H1 (cell line): ENCODE results near the gene OR6C65. TPM values are rescaled to one million over a fixed set of nuclear protein-coding genes. Genes with fewer than 3 reads are reported as not detected.
A peak's percentile ranks its signal among the peaks of the same experiment; 100 is the strongest.

Experiments used
- CTCF ChIA-PET: fragments of 300-600 bp; sonication (Branson Sonifier 250); formaldehyde crosslinking; loops from one replicate; lab custom pipeline; 2021; ENCODE audit not compliant: partially characterized antibody; lab: Charles Lee
- POLR2A ChIA-PET: fragments of 300-600 bp; sonication (Branson Sonifier 250); formaldehyde crosslinking; loops from one replicate; lab custom pipeline; 2021; ENCODE audit warnings: inconsistent platforms; ENCODE audit not compliant: partially characterized antibody; lab: Charles Lee
- DNase-seq, 2 experiments: peaks; one replicate each; pipeline versions ENCODE4 v3.0.0 to v3.0.0-alpha.2; 2010 to 2022; ENCODE audit warnings: low spot score in 2 of 2, low read depth in 1 of 2, mixed read lengths in 1 of 2
- FAIRE-seq: peaks from 2 replicates; lab custom pipeline; 2011; peaks lifted over from hg19 to GRCh38; lab: Jason Lieb, UNC
- H2AFZ ChIP-seq: 2 replicates; pipeline ENCODE4 v1.8.1; 2012; ENCODE audit warnings: low read length, inconsistent platforms
- H2AK5ac ChIP-seq: 2 replicates; pipeline ENCODE4 v1.6.1; 2013; ENCODE audit warnings: low read depth, low read length
- H2BK120ac ChIP-seq: replicated peaks from 2 replicates; pipeline ENCODE3; 2013; ENCODE audit warnings: low read depth, low read length, inconsistent platforms
- H2BK12ac ChIP-seq: 2 replicates; pipeline ENCODE4 v1.6.1; 2013; ENCODE audit warnings: low read depth, low read length
- H2BK15ac ChIP-seq: 2 replicates; pipeline ENCODE4 v1.6.1; 2013; ENCODE audit warnings: low read length
- H2BK20ac ChIP-seq: 2 replicates; pipeline ENCODE4 v1.6.1; 2013; ENCODE audit warnings: low read length
- H2BK5ac ChIP-seq: 2 replicates; pipeline ENCODE4 v1.6.1; 2013; ENCODE audit warnings: low read depth, low read length
- H3K14ac ChIP-seq: 2 replicates; pipeline ENCODE4 v1.6.1; 2013; ENCODE audit warnings: inconsistent platforms; ENCODE audit not compliant: insufficient read length
- H3K18ac ChIP-seq: 2 replicates; pipeline ENCODE4 v1.6.1; 2013; ENCODE audit warnings: low read length; ENCODE audit errors: extremely low read depth
- H3K23ac ChIP-seq: 2 replicates; pipeline ENCODE4 v1.6.1; 2013; ENCODE audit warnings: inconsistent platforms; ENCODE audit not compliant: insufficient read length
- H3K23me2 ChIP-seq: 2 replicates; pipeline ENCODE4 v1.6.1; 2013; ENCODE audit warnings: low read depth, low read length
- H3K27ac ChIP-seq: 2 replicates; pipeline ENCODE4 v1.6.1; 2011; ENCODE audit warnings: low read depth, low read length, inconsistent platforms
- H3K27me3 ChIP-seq, 4 experiments: replicated peaks in 1 of 4; 1 replicate in 1 of 4; 2 replicates in 3 of 4; pipeline versions ENCODE4 v1.6.1 to v1.8.1; 2011 to 2013; ENCODE audit warnings: low read length in 3 of 4, mild to moderate bottlenecking in 3 of 4, inconsistent platforms in 2 of 4, mixed read lengths in 2 of 4, moderate library complexity in 1 of 4; ENCODE audit not compliant: control insufficient read depth in 3 of 4, insufficient read depth in 3 of 4; ENCODE audit errors: extremely low read depth in 1 of 4
- H3K36me3 ChIP-seq, 4 experiments: 2 replicates each; pipeline versions ENCODE4 v1.6.1 to v1.8.1; 2011 to 2013; ENCODE audit warnings: mild to moderate bottlenecking in 4 of 4, low read length in 3 of 4, moderate library complexity in 2 of 4, control low read depth in 1 of 4, inconsistent platforms in 1 of 4; ENCODE audit not compliant: insufficient read depth in 4 of 4, control insufficient read depth in 2 of 4
- H3K4ac ChIP-seq: replicated peaks from 2 replicates; pipeline ENCODE3; 2013; ENCODE audit warnings: low read length, low read depth, mixed read lengths, inconsistent platforms; ENCODE audit not compliant: insufficient read length
- H3K4me1 ChIP-seq, 4 experiments: replicated peaks in 1 of 4; 1 replicate in 1 of 4; 2 replicates in 3 of 4; pipeline versions ENCODE4 v1.6.1 to v1.8.1; 2011 to 2013; ENCODE audit warnings: low read length in 3 of 4, inconsistent platforms in 2 of 4, mixed read lengths in 1 of 4; ENCODE audit not compliant: insufficient read depth in 4 of 4, control insufficient read depth in 3 of 4
- H3K4me2 ChIP-seq, 2 experiments: 2 replicates each; pipeline versions ENCODE4 v1.6.1 to v1.8.1; 2011 to 2013; ENCODE audit warnings: low read depth in 2 of 2, low read length in 2 of 2, control low read depth in 1 of 2, inconsistent platforms in 1 of 2, mild to moderate bottlenecking in 1 of 2; ENCODE audit not compliant: insufficient read depth in 1 of 2
- H3K4me3 ChIP-seq, 4 experiments: fragments of 200-600, 300-600 bp in 1 of 4; sonication (generic), shearing (Covaris generic), sonication (Bioruptor Twin) in 1 of 4; 2 replicates each; pipeline versions ENCODE4 v1.5.1 to v1.8.1; 2011 to 2016; ENCODE audit warnings: low read length in 4 of 4, low read depth in 3 of 4, control low read depth in 2 of 4, inconsistent platforms in 2 of 4, mild to moderate bottlenecking in 2 of 4, mixed read lengths in 1 of 4, moderate library complexity in 1 of 4; ENCODE audit not compliant: insufficient read depth in 2 of 4; ENCODE audit errors: extremely low read depth in 1 of 4
- H3K56ac ChIP-seq: replicated peaks from 2 replicates; pipeline ENCODE3; 2013; ENCODE audit warnings: low read depth, mild to moderate bottlenecking, mixed read lengths, low read length, inconsistent platforms; ENCODE audit not compliant: insufficient read length
- H3K79me1 ChIP-seq: 2 replicates; pipeline ENCODE4 v1.6.1; 2013; ENCODE audit warnings: low read depth, low read length, control low read depth
- H3K79me2 ChIP-seq, 2 experiments: 2 replicates each; pipeline versions ENCODE4 v1.6.1 to v1.8.1; 2012 to 2013; ENCODE audit warnings: low read length in 2 of 2, mild to moderate bottlenecking in 2 of 2, inconsistent platforms in 1 of 2; ENCODE audit not compliant: insufficient read depth in 2 of 2, control insufficient read depth in 1 of 2
- H3K9ac ChIP-seq, 4 experiments: replicated peaks in 1 of 4; 1 replicate in 1 of 4; 2 replicates in 3 of 4; pipeline versions ENCODE4 v1.6.1 to v1.8.1; 2011 to 2013; ENCODE audit warnings: low read depth in 3 of 4, low read length in 3 of 4, control low read depth in 2 of 4, mild to moderate bottlenecking in 2 of 4, moderate library complexity in 2 of 4, inconsistent platforms in 1 of 4; ENCODE audit errors: extremely low read depth in 1 of 4
- H3K9me3 ChIP-seq, 2 experiments: 2 replicates each; pipeline versions ENCODE4 v1.6.1 to v1.8.1; 2012 to 2013; ENCODE audit warnings: mild to moderate bottlenecking in 2 of 2, moderate library complexity in 2 of 2, control low read depth in 1 of 2, inconsistent platforms in 1 of 2, low read depth in 1 of 2, low read length in 1 of 2, mixed read lengths in 1 of 2; ENCODE audit not compliant: insufficient read depth in 2 of 2
- H4K20me1 ChIP-seq, 2 experiments: replicated peaks in 1 of 2; 2 replicates each; pipeline versions ENCODE3 to v1.8.1; 2011 to 2013; ENCODE audit warnings: inconsistent platforms in 2 of 2, low read length in 2 of 2, mild to moderate bottlenecking in 1 of 2; ENCODE audit not compliant: insufficient read depth in 2 of 2, control insufficient read depth in 1 of 2
- H4K5ac ChIP-seq: 2 replicates; pipeline ENCODE4 v1.6.1; 2013; ENCODE audit warnings: low read length, low read depth, mixed read lengths, inconsistent platforms; ENCODE audit not compliant: insufficient read length
- H4K8ac ChIP-seq: 2 replicates; pipeline ENCODE4 v1.8.0; 2013; ENCODE audit warnings: mild to moderate bottlenecking, moderate library complexity, low read length, inconsistent platforms; ENCODE audit not compliant: insufficient read depth; ENCODE audit errors: extremely low read depth
- H4K91ac ChIP-seq: replicated peaks from 2 replicates; pipeline ENCODE3; 2013; ENCODE audit warnings: low read length, mixed read lengths, inconsistent platforms; ENCODE audit not compliant: insufficient read length
- CEBPB ChIP-seq: IDR thresholded peaks from 2 replicates; pipeline ENCODE4 v1.6.1; 2012; ENCODE audit warnings: low read depth, low read length
- POLR2A ChIP-seq, 2 experiments: IDR thresholded peaks; 1 replicate in 1 of 2; 2 replicates in 1 of 2; pipeline ENCODE4 v1.6.1; 2011; ENCODE audit warnings: low read depth in 2 of 2, low read length in 2 of 2, mild to moderate bottlenecking in 2 of 2; ENCODE audit errors: control extremely low read depth in 1 of 2
- RBBP5 ChIP-seq: IDR thresholded peaks from 2 replicates; pipeline ENCODE4 v1.7.1; 2012; ENCODE audit warnings: low read depth, mild to moderate bottlenecking, inconsistent platforms, low read length, moderate library complexity, borderline replicate concordance
- RNF2 ChIP-seq: fragments of 200-900, 300-1000 bp; sonication (generic); IDR thresholded peaks from 2 replicates; pipeline ENCODE4 v1.7.1; 2016; ENCODE audit warnings: borderline replicate concordance, low read depth, mild to moderate bottlenecking, antibody characterized with exemption, low read length; ENCODE audit not compliant: poor library complexity, severe bottlenecking; ENCODE audit errors: missing control alignments
- polyA plus RNA-seq, 7 experiments: library from polyadenylated mRNA; depleted of rRNA in 3 of 7; stranded (reverse) in 5 of 7; unstranded in 2 of 7; fragments of >200 nt in 5 of 7; fragments of 200-250 nt in 2 of 7; gene quantifications; 1 replicate in 5 of 7; 2 replicates in 1 of 7; 4 replicates in 1 of 7; pipeline versions ENCODE4 v1.2.1 to v1.2.3, GENCODE V29; 2011 to 2013; ENCODE audit warnings: missing spikeins in 2 of 7, mixed read lengths in 2 of 7
- total RNA-seq: library from RNA; stranded (reverse); fragmentation: NEBNext Ultra II Directional; extraction: Animal tissue kit (Norgen Biotek cat#: 25700); gene quantifications from 2 replicates; pipeline ENCODE4 v1.2.1, GENCODE V29; 2021

OR6C65 gene
- total and polyA plus RNA-seq, 2 of the 8 experiments (the other 6 are each of a cell fraction or from before 2014, with no cell fraction given), result not detected

DNA sequence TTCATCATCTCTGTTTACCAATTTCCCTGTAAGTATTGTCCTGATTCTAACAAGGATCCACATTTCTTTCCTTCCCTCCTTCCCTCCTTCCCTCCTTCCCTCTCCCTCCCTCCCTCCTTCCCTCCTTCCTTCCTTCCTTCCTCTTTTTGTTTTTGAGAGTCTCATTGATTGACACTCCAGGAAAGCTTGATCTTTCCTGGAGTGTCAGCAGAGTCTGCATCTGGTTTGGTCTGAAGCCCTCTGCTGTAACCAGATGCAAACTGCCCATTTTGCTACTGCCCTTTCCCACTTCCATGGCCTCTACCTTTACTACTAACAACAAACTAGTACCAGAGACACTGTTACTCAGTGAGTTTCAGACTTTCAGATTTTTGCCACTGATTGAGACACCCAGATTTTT, 14.4 kb upstream of the OR6C65 start:
- Histone ChIP-seq H3K9ac (no peak overlapping the region), H3K4me3 (no peak overlapping the region), H3K9me3 (no peaks in the 10 kb centered on the region), H3K4me2 (no peak overlapping the region), H4K5ac (no peak overlapping the region), H3K36me3 (no peaks in the 10 kb centered on the region), H3K56ac (no peak overlapping the region), H2AK5ac (no peak overlapping the region), H4K20me1 (no peaks in the 10 kb centered on the region), H2BK5ac (no peak overlapping the region), H2BK15ac (no peak overlapping the region), H3K4ac (no peak overlapping the region), H4K91ac (no peak overlapping the region), H3K23me2 (no peaks in the 10 kb centered on the region), H3K23ac (no peak overlapping the region), H2BK20ac (no peak overlapping the region), H4K8ac (no peak overlapping the region), H2BK120ac (no peak overlapping the region), H3K27me3 (peaks cover 0 to 1% (median 0%) of the 10 kb centered on the region in 4 experiments; a peak in 1 of 7 replicates), H3K4me1 (peaks cover 0 to 5% (median 0%) of the 10 kb centered on the region in 4 experiments; a peak in 1 of 7 replicates), H2BK12ac (no peak overlapping the region; the same call in 1 of the 2 replicates), H3K79me2 (no peaks in the 10 kb centered on the region), H2AFZ (peak overlapping the region; percentile 98), H3K27ac (no peak overlapping the region), H3K18ac (no peak overlapping the region), H3K14ac (no peak overlapping the region), H3K79me1 (no peaks in the 10 kb centered on the region)
- DNase-seq, result no peak
- no peak for TF ChIP-seq POLR2A (IDR thresholded peaks at IDR 0.05; ENCODE audit: control extremely low read depth in 1 of 2, low read depth in 2 of 2, low read length in 2 of 2)
- no peak for TF ChIP-seq RBBP5
- TF ChIP-seq RNF2, result no peak
- TF ChIP-seq CEBPB, result no peak
- CTCF ChIA-PET, result interaction anchor here (0.6 kb wide), 1 partner anchor 11 kb away, joined by 3 read pairs; no protein-coding TSS in a partner anchor
- POLR2A ChIA-PET, result no interaction called here
- no peak for FAIRE-seq
